GM19468 (cell line): ENCODE data around the gene INTS6L.

Source experiments
- ATAC-seq: cut with Tn5 transposase; IDR thresholded peaks from one replicate; pipeline ENCODE4 v1.9.1; 2021; ENCODE audit warnings: mild to moderate bottlenecking, moderate library complexity, moderate number of reproducible peaks; ENCODE audit not compliant: unreplicated experiment; ENCODE audit errors: extremely low read depth

The INTS6L gene

GRCh38 chrX:135521405-135522131, 1.1 kb downstream of the INTS6L start:
- ATAC-seq: peak; percentile 25

GRCh38 chrX:135522132-135522530, 1.7 kb downstream of the INTS6L start:
- no peak for ATAC-seq

- no peak for ATAC-seq
These were observed 2.6 kb downstream of the INTS6L start for GRCh38 chrX:135522878-135523693.

GRCh38 chrX:135528254-135528653, 7.8 kb downstream of the INTS6L start:
- no peak for ATAC-seq

DNA sequence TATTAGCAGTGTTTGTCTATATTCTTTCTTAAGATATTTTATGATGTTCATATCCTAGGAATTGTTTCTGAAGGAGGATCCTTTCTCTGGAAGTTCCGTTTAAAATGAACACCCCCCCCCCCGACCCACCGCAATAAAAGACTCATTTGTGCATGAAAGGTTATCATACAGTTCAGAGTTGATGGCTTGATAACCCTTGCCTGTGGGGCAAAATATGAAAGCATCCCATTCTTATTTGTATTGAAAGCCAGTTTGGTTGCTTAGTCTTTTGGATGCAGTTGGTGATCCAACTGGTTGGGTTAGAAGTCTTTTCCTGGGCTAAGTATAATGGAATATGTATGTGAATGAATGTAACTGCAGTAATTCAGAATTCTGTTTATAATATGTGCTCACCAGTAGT, 8.3 kb downstream of the INTS6L start:
- no peak for ATAC-seq

- ATAC-seq: no peak
These were observed 9.6 kb downstream of the INTS6L start for GRCh38 chrX:135530097-135530496.

DNA sequence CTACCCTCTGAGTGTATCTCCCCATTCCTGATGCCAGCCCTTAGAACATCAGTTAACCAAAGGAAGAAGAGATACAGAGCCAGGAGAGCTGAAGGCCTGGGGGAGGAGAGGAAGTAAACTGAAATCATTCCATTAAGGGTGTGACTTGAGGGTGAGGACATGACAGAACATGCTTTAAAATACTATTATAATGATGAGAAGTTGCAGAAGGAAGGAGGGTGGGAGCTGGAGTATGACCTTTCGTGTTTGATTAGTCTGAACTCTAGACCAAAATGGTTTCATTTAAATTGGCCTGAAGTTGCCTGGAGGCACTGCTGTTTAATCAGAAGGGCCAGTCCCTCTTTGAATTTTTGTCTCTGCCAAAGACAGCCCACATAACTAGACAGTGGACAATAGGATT, 11.4 kb downstream of the INTS6L start:
- ATAC-seq: no peak

GRCh38 chrX:135535077-135535940, 14.8 kb downstream of the INTS6L start:
- no peak for ATAC-seq

DNA sequence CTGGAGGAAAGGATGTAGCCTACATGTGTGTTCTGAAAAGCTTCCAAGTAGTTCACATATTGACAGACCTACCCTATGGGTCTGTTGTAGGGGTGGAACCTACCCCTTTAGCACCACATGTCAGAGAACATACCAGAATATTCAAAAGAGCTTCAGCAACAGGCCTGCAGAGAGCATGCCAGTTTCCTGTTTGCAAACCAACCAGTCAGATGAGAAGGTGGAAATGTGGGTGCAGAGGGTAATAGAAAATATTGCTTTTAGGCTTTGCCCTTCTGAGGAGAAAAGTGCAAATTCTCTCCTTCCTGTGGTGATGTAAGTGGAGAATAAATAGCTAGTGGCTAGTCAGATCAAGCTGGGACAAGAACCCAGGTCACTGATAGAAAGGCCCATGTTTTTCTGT, 16.4 kb downstream of the INTS6L start:
- peak; percentile 39 for ATAC-seq

DNA sequence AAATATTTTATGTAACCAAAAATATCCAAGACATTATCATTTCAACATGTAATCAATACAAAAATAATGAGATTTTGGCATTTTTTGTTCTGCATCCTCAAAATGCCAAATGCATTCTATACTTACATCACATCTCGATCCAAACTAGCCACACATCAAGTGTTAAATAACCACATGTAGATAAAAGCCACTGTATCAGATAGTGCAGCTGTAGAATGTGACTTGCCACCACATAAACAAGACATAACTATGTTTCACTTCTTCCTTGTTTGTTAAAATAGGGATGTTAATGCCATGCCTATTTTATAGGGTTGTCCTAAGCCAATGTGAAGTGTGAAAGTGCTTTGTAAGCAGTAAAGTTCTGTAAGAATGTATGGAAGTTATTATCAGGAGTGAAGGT, 20.9 kb downstream of the INTS6L start:
- no peak for ATAC-seq

- no peak for ATAC-seq
These were observed 22.7 kb downstream of the INTS6L start for GRCh38 chrX:135543172-135543571.

DNA sequence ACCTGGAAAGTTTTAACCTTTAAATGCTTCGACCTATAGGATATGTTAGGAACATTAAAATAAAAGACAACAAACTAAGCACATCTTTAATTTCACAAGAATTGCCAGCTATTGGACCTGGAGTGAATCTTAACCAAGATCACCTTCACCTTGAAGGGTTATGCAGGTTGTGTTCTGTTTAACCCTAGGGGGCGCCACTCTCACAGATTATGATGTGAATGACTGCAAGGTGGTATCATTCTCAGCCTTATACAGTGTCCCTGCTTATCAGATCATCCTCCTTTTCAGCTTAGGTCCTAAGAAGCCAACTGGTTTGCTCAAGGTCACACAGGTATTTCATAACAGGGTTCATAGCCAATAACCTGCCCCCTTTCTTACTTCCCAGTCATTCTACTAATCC, 23.5 kb downstream of the INTS6L start:
- ATAC-seq: no peak

GRCh38 chrX:135544338-135544948, 24.0 kb downstream of the INTS6L start:
- ATAC-seq: no peak

- no peak for ATAC-seq
These were observed 27.3 kb downstream of the INTS6L start for GRCh38 chrX:135547767-135548166.

DNA sequence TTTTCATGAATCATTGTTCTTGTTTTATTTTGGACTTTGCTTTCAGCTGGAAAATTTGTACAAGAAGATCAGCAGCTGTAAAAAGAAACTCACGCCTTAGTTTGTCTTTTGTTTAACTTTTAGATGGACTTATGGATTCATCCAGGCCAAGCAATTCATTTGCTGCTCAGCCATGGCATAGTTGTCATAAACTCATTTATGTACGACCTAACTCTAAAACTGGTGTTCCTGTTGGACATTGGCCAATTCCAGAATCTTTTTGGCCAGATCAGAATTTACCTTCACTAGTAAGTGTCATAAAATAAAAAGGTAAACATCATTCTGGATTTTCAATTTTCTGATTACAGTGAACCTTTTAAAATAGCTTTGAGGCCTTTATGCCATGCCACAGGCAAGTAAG, 29.1 kb downstream of the INTS6L start:
- no peak for ATAC-seq

GRCh38 chrX:135556055-135556454, 35.6 kb downstream of the INTS6L start:
- no peak for ATAC-seq

- ATAC-seq: no peak
These were observed 36.9 kb downstream of the INTS6L start for GRCh38 chrX:135557344-135557743.

DNA sequence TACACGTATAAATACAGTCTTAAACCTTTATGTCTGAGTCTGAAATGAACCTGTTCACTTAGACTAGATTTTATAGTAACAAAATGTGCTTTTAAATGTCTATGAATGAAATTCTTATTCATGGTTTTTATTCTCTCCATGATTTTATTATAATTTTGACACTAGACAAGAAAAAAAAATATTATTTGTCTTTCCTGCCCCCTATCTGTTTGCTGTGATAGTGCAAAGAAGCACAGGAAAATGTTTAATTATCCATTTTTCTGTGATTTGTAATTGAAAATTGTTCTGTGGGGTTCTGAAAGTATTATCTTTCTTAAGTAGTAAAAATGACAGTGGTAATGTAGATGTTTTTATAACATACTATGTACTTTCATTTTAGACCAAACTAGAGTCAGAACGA, 52.0 kb downstream of the INTS6L start:
- no peak for ATAC-seq

- ATAC-seq: no peak
These were observed 61.0 kb downstream of the INTS6L start for GRCh38 chrX:135581496-135581895.

DNA sequence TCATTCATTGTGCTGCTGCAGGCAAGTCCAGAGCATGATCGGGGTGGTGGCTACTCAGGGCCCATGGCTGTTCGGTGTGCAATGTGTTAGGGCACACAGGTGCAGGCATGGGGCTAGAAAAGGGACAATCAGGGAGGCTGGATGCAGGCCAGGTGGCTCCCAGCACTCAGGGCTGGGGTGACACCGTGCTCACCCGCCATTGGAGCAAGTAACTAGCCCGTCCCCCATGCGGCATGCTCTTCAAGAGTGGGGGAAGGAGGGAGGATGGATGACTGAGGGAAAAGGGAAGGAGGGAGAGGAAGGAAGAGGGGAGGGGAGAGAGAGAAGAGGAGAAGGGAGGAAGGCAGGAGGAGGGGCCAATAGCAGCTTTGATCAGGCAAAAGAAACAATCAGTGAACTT, 64.7 kb downstream of the INTS6L start:
- no peak for ATAC-seq
